ENCODE data around the gene TBX19.

DNA sequence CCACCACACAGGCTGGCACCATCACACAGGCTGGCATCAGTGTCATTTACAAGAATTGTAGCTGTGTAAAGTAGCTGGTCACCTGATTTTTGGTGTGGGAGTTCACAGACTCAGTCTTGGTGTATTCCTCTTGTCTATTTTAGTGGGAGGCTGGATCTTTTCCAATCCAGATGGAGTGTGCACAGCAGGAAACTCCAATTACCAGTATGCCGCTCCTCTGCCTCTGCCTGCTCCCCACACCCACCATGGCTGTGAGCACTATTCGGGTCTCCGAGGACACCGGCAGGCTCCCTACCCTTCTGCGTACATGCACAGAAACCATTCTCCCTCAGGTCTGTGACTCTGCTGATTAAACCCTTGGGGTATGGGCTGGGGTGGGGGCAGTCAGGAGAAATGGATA is 24.2 kb downstream of the TBX19 start:
- TF ChIP-seq POLR2A (IDR thresholded peaks at IDR 0.05) (no peak), CTCF (IDR thresholded peaks at IDR 0.05) (no peak)

All from right lobe of liver (tissue), 4 donors.